ENCODE results near the gene CD300C.
"Not testable (repeated sequence)": the region's sequence is repeated elsewhere in the genome, so short reads cannot be mapped to it uniquely, and the experiment has no call there.

Gene CD300C

DNA sequence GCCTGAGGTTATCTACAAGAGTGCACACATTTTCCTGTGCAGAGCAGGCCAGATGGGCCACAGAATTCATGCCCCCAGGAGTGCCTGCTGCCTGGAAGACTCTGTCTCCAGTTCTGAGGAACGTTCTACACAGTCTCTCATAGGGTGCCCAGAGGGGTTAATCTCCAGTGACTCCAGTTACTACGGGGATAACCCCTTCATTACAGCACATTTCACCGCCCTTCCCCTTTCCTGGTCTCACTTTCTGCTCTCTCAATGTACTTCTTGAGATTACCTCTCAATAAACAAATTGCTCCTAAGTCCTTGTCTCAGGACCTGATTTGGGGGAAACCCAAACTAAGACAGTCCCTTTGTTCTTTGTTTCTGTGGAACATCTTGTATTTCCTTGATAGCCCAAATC is 15.7 kb upstream of the CD300C start:
- no peak for DNase-seq (ENCODE audit: low read depth)

DNA sequence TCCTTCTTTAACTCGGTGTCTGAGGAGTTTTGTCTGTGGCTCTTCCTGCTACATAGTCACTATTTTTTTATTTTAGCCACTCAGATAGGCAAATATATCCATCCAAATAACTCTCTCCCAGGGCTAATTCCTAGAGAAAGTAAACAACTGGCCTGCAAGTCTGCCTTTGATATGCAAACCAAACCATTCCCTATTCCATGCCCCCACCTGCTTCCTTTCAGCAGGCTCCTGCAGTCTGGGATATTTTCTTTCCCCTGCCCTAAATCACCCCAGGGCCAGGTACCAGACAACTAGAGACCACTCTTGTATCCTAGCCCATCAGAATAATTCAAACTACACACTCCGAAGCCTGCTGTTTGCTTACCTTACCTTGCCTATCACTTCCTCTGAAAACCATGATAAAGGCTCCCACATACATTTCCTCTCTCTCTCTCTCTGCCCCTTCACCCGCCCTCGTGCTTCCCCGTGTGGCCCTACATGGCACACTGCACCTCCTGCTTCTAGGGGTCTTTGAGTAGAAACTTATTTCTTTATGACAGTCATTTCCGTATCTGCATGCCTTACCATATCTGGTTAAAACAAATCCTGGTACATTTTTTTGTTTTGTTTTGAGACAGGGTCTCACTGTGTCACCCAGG is 13.1 kb upstream of the CD300C start:
- DNase-seq (ENCODE audit: low read depth): no peak

DNA sequence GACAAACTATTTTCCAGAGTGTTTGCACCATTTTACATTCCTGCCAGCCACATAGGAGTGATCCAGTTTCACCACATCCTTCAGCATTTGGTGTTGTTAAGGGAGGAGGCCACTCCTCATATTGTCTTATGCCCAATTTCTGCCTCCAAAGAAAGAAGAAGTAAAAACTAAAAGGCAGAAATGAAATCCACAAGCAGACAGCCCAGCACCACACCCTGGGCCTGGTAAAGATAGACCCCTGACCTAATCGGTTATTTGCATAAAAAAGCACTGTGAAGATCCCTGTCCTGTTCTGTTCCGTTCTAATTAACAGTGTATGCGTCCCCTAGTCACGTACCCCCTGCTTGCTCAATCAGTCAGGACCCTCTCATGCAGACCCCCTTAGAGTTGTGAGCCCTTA is 12.5 kb upstream of the CD300C start:
- not testable (repeated sequence) for DNase-seq (ENCODE audit: low read depth)

DNA sequence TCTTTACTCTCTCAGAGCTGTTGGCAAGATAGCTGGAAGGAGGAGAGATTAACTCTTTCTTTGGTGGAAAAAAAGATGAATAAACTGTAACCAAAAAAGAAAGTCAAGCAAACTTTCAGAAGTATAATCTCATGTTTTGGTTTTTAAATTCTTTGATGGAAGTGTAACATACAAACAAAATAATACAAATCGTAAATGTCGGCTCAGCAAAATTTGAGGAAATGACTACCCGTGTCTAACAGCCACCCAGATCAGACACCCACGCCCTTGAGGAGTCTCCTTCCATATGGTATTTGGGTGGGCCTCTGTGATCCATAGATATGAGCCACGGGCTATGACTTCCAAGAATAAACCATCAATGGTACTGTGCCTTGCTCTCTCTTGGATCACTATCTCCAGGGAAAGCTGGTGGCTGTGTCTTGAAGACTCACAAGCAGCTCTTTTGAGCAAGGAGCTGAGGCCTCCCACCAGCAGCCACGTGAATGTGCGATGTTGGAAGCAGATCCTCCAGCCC is 9.6 kb upstream of the CD300C start:
- DNase-seq (ENCODE audit: low read depth): no peak

DNA sequence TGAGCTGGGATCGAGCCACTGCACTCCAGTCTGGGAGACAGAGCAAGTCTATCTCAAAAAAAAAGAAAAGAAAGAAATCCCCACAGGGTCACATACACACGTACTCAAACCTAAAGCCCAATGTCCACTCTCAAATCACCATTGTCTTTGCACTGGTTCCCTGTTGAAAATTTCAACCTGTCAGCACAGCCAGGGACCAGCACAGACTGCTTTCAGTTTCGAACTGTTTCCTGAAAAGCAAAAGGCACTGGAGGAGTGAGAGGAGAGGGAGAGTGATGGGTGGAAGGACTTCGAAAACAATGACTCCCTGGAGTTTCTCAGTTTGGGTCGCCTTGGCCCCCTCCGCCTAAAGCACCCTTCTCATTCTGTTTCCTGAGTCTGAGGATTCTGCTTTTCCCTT is 9.0 kb upstream of the CD300C start:
- no peak for DNase-seq (ENCODE audit: low read depth)

DNA sequence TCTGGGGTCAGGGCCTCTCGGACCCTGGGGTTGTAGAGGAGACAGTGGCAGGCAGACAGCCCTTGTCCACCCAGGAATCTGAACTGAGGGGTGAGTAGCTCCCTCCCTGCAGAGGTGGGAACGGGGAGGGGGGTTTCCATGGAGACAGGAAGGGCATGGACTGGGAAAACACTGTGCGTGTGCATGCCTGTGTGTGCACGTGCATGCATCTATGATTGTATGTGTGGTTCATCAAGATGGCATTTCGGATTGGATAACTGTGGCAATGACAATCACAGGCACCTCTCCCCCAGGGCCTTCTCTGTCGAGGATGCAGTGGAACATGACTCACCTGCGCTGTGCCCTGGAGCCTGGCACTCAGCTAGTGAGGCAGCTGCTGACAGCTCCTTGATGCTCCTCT is 6.1 kb upstream of the CD300C start:
- DNase-seq (ENCODE audit: low read depth): no peak

DNA sequence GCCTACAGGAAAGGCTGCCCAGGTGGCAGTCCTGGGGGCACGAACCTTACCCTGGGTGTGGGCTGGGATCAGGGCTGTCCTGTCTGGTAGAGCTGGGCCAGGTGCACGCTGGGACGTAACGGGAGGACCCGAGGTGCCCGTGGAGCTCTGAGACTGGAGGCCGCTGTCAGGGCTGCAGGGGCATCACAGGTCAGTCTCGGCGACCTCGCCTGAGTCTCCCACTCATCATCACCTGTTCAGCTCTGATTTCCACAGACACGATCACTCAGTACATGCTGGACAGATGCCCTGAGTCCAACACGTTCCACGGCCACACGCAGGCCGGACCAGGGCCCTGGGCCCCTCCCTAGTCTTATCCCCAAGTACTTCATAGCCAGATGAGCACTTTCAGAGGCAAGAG is 4.7 kb upstream of the CD300C start:
- DNase-seq (ENCODE audit: low read depth): no peak

DNA sequence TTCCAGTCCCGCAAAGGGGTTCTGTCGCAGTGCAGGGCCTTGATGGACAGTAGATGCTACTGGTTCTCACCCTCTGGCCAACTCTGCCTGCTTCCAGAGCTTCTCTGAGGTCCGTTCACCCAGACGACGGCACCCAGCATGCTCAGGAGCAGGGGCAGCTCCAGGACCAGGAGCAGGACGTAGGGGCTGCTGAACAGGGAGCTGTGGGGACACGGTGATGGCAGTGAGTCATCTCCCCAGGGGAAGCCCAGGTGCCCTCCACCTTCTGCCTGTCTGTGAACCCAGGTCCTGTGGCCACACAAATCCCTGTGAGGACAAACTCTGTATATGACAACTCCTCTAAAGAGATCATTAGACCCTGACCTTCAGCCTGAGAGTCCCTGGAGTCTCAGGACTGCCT is 3.4 kb upstream of the CD300C start:
- DNase-seq (ENCODE audit: low read depth): no peak

DNA sequence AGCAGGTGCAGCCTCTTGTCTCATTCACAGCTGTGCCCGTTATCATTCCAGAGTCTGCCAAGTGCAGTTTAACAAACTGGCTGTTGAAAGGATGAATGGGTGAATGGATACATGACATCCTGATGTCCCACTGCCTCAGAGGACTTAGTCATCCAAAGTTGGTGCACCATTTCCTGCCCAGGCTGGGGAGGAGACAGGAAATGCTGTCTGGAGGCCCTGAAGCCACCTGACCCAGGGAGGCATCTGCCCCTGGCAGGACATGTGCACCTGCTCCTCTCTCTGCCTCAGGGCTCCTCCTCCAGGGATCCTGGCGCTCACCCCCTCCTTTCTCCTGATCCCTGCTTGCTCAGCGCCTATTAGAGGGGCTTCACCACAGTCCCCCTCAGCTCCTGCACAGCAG is 1.8 kb upstream of the CD300C start:
- no peak for DNase-seq (ENCODE audit: low read depth)

DNA sequence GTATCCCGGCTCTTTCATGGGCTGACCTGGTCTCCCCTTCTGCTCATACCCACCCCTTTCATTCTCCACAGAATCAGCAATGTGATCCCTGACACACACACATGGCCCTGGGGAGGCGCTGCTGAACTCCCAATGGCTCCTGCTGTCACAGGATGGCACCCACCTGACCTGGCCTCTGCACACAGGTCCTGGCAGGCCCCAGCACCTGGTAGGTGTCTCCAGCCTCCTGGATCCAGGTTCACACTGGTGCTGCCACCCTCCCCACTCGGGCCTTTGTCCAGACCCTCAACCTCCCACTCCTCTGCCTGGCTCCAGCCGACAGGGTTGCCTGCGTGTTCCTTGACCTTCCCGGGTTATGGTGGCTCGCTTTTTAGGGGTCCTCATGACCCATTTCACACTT is 1.3 kb upstream of the CD300C start:
- no peak for DNase-seq (ENCODE audit: low read depth)

DNA sequence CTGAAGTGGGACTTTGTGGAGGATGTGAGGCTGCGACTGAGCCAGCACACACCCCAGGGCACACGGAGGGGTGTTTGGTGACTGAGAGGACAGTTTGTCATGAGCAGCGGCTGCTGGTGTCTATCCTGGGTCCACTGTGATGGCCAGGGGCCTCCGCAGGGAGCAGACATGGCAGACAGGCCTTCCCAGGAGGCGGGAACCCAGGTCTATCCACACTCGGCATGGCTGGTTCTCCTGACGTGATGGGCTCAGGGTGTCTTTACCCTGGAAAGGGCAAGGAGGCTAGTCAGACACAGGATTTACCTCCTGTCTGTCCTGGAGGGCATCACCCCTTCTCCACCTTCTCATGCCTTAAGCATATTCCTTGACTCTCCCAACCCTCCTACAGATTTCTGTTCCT is 671 bp upstream of the CD300C start:
- no peak for DNase-seq (ENCODE audit: low read depth)

DNA sequence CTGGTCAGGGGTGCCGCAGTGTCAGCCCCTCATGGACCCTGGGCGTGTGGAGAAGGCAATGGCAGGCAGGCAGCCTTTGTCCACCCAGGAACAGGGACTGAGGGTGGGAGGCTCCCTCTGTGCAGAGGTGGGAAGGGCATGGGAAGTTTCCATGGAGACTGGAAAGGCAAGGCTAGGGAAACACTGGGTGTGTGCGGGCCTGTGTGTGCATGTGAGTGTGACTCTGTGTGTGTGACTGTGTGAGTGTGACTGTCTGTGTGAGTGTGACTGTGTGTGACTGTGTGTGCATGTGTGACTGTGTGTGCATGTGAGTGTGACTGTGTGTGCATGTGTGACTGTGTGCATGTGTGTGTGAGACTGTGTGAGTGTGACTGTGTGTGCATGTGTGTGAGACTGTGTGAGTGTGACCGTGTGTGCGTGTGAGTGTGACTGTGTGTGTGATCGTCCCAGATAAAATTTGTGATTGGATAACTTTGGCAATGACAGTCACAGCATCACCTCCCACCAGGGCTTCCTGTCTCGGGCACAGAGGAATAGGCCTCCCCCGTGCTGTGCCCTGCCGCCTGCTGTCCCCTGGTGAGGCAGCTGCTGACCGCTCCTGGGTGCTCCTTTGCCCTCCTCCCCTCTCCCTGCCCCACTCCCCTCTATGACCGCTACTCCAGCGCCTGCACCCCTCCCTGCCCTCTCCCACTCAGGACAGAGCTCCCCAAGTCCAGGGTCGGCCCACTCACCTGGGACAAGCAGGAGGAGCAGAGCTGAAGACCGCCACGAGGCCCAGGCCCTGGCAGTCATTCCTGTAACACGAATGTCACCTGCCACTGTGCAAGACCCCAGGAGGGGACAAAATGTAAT is 698 bp downstream of the CD300C start:
- DNase-seq (ENCODE audit: low read depth): no peak

DNA sequence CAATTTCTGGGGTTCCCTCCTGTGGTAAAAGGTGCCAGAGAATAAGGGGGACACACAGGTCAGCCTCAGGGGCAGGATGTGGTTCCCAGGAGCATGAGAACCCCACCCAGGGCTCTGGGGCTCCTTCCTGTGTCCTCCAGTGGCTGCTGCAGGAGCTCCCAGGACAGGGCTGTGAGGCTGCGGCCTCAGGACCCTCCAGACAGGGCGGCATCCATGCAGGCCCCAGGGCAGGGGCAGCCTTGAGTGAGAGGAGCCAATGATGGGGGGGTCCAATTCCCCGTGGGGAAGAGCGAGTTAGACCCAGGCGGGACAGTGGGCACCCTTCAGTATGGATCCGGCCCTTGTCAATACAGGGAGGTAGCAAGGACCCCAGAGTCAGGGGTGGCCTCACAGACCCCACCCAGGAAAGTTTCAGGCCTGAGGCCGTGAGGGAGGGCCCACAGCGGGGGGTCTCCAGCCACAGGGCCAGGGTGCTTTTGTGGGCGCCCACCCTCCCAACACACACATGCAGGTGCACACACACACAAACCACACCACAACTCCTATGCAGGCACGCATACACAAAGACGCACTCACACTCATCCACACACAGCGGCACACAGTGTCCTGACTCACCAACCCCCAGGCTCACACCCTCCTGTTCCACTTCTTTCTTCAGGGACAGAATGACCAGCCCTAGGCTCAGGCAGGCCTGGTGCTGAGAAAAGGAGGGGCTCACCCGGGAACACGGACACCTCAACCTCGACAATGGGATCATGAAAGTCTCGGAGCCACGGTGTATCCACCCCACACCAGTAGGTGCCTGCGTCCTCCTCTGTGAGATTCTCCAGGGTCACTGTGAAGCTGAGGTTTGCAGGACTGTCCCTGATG is 1.8 kb downstream of the CD300C start:
- no peak for DNase-seq (ENCODE audit: low read depth)

DNA sequence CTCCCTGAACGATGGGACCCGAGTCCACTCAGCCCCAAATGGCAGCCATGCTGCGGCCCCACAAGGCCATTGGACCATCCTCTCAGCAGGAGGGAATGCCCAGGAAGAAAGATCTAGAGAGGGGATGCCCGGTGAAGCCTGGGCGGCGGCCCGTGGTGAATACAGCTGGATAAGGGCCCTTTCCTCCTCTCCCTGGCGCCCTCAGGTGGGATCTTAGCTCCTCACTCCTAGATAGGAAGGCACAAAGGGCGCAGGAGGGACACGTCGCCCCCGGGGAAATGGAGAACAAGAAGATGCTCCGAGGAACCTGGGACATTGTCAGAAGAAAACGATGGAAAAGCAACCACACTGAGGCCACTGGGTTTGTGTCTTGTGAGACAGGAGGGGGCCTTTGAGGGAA is 2.5 kb downstream of the CD300C start:
- DNase-seq (ENCODE audit: low read depth): no peak

DNA sequence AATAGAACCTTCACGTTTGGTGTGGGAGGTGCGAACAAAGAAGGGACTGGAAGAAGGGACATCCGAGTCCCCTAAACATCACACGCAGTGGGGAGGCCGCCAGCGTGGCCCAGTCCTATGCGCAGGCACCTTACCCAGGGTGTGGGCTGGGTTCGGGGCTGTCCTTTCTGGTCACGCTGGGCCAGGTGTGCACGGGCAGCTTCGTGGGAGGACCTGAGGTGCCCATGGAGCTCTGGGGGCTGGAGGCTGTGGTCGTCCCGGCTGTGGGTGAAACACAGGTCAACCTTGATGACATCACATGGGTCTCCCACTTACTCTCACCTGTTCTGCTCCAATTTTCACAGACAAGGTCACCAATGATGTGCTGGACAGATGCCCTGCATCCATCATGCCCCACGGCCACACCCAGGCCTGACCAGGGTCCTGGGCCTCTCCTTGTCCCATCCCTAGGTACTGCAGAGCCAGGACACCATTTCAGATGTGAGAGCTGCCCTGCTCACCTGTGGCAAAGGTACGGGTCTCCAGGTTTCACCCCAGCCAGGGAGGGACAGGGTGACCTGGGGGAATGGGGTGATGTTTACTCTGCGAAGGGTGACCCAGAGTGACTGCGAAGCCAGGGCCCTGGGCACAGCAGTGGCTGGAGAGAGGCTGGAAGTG is 3.1 kb downstream of the CD300C start:
- DNase-seq (ENCODE audit: low read depth): no peak

DNA sequence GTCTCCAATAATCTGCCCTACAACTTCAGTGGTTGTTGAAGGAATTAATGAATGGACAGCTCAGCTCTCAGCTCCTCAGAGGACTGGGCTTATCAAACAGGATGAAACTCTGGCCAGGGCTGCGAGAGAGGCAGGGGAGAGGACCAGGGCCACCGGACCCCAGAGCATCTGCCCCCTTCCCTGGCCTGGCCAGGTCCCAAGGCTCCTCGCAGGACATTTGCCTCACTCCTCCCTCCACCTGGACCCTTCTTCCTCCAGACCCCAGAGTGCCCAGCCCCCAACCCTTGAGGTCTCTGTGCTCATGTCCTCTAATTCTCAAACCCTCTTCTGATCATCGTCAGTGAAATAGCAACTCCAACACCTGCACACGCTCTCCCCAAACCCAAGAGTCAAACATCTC is 3.7 kb downstream of the CD300C start:
- DNase-seq (ENCODE audit: low read depth): no peak

DNA sequence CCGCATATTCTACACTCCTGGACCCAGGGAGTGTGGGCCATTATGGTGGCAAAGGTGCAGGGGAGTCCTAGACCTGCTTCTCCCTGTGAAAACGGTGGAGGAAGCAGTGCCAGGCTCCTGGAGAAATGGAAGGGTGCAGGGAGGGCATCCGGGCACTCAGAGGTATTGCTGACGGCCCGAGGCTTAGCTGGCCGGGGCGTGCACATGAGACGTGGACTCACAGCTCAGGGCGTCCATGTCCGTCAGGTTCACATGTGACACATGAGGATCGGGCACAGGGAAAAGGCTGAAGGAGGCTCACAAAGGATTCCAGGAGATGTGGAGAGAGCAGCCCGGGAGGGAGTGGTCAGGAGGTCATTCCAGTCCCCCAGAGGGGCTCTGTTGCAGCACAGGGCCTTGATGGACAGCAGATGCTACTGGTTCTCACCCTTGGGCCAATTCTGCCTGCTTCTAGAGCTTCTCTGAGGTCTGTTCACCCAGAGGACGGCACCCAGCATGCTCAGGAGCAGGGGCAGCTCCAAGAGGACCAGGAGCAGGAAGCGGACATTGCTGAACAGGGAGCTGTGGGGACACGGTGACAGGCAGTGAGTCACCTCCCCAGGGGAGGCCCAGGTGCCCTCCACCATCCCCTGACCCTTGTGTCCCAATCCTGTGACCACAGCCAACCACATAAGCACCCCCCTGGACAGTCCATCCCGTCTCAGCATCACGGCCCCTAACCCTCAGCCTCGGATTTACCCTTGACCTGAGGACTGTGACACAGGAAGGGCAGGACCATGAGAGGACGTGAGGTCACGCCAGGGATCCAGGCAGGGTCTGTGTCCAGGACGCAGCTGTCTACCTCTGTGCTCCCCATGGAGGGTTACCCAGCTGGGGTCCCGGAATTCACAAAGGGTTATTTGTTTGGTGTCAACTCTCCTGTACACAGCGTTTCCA is 4.5 kb downstream of the CD300C start:
- no peak for DNase-seq (ENCODE audit: low read depth)

DNA sequence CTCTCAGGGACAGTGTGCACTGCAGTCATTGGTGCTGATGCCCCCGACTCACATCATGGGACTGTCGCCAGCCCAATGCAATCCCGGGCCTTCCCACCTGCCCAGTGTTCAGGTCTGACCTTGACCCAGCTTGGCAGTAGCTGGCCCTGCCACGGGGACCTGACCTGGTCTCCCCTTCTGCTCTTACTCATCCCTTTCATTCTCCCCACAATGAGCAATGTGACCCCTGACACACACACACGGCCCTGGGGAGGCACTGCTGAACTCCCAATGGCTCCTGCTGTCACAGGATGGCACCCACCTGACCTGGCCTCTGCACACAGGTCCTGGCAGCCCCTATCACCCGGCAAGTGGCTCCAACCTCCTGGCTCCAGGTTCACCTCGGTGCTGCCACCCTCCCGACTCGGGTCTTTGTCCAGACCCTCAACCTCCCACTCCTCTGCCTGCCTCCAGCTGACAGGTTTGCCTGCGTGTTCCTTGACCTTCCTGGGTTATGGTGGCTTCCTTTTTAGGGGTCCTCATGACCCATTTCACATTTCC is 6.6 kb downstream of the CD300C start:
- no peak for DNase-seq (ENCODE audit: low read depth)

DNA sequence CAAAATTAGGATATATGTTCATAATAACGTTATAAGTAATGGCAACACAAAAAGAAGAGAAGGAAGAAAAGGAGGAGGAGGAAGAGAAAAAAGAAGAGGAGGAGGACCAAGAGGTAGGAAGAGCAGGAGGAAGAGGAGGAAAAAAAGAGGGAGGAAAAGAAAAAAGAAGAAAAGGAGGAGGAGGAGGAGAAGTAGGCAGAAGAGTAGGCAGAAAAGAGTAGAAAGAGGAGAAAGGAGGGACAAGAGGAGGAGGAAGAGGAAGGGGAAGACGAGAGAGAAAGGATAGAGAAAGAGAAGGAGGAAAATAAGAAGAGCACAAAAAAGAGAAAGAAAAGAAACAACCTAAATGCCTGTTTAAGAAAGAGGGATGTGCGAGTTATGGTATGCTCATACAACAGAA is 9.0 kb downstream of the CD300C start:
- no peak for DNase-seq (ENCODE audit: low read depth)

DNA sequence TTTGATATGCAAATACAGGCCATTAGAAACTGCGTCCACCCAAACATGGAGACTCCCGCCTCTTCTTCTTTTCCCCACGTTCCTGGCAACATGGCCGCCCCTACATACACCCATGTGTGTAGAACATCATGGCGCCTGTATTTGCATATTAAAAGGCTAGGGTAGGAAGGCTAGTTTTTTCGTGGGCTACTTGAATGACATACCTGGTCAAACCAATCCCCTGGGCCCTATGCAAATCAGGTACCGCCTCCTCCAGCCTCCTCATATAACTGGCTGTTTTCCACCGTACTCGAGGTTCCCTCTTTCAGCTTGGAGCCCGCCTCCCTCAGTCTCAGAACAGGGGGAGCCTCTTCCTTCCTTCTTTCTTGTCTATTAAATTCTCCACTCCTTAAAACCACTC is 13.8 kb downstream of the CD300C start:
- no peak for DNase-seq (ENCODE audit: low read depth)
